Measurements from ENCODE around the gene ST6GALNAC5.

Gene ST6GALNAC5

DNA sequence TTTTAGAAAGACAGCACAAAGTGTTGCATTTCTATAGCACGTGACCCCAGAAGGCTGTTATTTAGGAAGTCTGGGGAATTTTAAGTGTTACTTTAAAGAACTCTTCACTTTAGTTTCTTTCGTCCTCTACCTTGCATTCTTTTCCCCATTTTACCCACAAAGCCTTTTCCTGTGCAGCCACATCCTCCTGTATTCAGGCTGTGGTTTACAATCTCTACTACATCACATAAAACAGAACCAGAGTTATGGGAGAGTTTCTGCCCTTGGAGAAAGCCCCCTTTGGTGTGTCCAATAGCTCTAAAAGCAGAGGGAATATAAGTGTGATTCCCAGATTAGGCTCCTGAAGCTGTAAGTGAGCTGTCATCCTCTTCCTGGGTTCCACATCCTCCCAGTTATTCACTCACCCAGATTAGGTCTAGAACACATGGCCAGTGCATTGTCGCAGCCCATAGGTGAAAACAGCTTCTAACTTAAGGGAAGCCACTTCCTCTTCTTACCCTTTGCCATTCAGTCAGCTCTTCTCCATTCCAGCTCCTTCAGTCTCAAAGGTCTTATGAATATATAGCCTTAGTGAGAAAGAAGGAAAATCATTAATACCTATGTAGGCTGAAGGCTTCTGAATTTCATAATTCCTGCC lies 180.8 kb downstream of the ST6GALNAC5 start:
- DNase-seq (ENCODE audit: low read depth in 2 of 2) = no peak

DNA sequence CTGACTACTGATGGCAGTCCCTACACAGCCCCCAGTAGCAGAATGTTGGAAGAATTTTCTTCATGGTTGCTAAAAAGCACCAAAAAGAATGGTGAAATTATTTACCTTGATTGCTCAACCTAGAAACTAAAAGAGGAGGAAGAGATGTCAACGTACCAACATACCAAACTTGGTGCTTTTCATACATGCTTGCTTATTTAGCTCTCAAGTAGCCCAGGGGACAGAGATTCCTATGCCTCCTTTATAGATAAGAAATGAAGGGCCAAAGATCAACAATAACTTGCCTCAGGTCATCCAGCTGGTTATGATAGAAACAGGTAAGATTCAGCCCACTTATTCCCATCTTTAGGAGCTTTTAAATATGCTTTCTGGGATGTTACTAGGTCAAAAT lies 181.3 kb downstream of the ST6GALNAC5 start:
- no peak for DNase-seq (ENCODE audit: low read depth in 2 of 2)

- DNase-seq (ENCODE audit: low read depth in 2 of 2) = no peak
Measured at GRCh38 chr1:77051425-77051824, 184.1 kb downstream of the ST6GALNAC5 start.

DNA sequence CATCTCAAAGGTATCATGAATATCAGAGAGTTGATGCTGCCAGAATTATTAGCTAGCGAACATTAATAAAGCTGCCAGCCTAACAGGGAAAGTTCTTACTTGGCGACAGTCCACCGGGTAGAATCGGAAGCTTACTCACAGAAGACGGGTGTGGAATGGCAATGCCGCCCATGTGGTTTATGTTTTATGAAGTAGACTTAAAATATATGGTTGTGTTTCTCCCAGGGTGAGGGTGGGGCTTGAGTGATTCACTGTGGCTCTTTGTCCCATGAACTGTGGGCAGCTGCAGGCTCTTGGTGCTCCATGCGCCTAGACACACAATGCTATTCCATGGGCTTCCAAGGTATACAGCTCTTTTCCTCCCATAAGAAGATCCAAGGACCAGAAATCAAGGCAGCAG lies 189.2 kb downstream of the ST6GALNAC5 start:
- no peak for DNase-seq (ENCODE audit: low read depth in 2 of 2)

DNA sequence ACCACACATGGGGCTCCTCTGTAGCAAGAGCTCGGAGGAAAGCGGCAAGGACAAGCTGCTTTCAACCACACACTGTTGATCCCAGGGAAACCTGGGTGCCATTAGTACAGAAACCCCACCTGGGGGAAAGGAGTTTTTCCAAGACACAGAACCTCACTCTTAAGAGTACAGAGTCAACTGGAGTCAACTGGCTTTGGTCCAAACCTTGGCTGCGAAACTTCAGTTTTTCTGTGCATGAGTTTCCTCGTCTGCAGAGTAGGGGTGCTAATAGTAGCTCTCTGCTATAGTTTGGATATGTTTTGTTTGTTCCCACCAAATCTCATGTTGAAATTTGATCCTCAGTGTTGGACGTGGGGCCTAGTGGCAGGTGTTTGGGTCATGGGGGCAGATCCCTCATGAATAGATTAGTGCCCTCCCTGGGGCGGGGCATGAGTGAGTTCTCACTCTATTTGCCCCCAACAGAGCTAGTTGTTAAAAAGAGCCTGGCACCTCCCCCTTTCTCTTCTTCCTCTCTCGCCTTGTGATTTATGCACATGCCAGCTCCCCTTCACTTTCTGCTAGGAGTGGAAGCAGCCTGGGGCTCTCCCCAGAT lies 190.8 kb downstream of the ST6GALNAC5 start:
- no peak for DNase-seq (ENCODE audit: low read depth in 2 of 2)

GRCh38 chr1:77060000-77060399 lies 192.7 kb downstream of the ST6GALNAC5 start:
- DNase-seq (ENCODE audit: low read depth in 2 of 2) = no peak

DNA sequence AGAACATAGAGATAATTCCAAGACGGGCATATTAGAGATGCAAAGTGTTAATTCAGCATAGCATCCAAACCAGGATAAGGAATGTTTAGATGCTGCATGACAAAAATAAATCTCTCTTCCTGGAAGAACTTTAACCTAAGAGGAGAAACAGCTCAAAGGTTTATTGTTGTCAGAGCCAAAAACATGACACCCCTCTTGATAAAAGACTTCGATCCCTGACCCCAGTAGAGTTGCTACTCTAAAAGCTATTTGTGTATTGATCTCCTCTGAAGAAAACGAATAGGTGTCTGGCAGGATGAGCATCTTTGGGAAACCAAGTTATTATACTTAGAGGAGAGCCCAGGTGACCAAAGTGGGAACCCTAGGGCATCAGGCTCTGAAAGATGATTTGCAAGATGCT lies 193.9 kb downstream of the ST6GALNAC5 start:
- no peak for DNase-seq (ENCODE audit: low read depth in 2 of 2)

GRCh38 chr1:77063118-77063517 lies 195.8 kb downstream of the ST6GALNAC5 start:
- DNase-seq (ENCODE audit: low read depth in 2 of 2) = no peak

- DNase-seq (ENCODE audit: low read depth in 2 of 2) = no peak
Measured at GRCh38 chr1:77064246-77064645, 197.0 kb downstream of the ST6GALNAC5 start.

- DNase-seq (ENCODE audit: low read depth in 2 of 2) = no peak
Measured at GRCh38 chr1:77065693-77066342, 198.5 kb downstream of the ST6GALNAC5 start.

GRCh38 chr1:77068013-77068412 lies 200.7 kb downstream of the ST6GALNAC5 start:
- no peak for DNase-seq (ENCODE audit: low read depth in 2 of 2)

- DNase-seq (ENCODE audit: low read depth in 2 of 2) = no peak
Measured at GRCh38 chr1:77076759-77077158, 209.5 kb downstream of the ST6GALNAC5 start.

DNA sequence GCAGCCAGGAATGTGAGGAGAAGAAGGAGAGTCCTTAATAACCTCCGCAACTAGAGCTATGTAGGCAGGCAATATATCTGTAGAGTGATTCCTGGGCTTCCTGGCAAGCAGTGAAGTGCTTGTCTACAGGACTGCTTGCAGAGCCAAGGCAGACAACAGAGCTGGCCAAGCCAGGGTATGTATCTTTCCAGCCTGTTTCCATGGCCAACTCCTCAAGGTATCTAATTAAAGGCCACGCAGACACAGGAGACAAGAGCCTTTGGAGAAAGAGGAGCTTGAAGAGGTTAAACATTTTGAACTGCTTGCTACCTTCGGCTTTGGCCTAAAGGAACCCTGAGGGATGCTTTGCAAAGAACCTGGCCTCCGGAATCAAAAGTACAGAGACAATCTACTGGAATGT lies 214.6 kb downstream of the ST6GALNAC5 start:
- DNase-seq (ENCODE audit: low read depth in 2 of 2) = no peak

DNA sequence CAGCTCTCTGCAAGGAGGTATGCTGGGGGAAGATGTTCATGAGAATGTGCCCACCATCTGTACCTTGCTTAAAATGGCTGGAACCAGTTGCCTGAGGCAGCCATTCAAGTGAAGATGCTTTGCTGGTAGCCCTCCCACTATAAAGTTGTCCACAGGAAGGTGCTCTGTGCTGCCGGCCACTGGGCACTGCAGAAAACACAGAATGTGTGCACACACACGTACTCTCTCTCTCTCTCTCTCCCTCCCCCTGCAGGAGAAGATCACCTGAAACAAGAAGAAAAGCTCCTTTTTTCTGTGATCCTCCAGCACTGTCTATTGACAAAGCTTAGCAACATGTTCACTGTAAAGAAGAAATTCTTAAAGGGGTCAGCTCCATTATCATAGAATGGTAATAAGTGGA lies 217.2 kb downstream of the ST6GALNAC5 start:
- no peak for DNase-seq (ENCODE audit: low read depth in 2 of 2)

DNA sequence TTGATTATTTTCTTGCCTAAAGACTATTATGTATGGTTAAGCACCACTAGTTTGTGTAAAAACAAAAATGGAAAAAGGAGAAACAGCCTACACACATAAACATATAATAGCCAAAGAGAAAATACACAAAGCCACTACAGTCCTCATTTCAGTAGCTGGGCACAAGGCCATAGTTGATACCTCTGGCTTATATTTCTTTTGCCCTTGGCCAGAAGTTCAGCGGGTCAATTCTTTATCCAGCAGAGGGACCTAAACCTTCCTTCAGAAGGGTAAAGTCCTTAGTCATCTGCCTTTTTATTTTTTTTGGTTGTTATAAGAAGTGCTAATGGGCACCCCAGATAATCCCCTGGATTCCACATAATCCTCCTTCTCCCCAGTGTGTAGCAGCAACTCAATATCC lies 217.8 kb downstream of the ST6GALNAC5 start:
- no peak for DNase-seq (ENCODE audit: low read depth in 2 of 2)

GRCh38 chr1:77089756-77090155 lies 222.5 kb downstream of the ST6GALNAC5 start:
- no peak for DNase-seq (ENCODE audit: low read depth in 2 of 2)

- no peak for DNase-seq (ENCODE audit: low read depth in 2 of 2)
Measured at GRCh38 chr1:77095236-77095635, 228.0 kb downstream of the ST6GALNAC5 start.

- DNase-seq (ENCODE audit: low read depth in 2 of 2) = no peak
Measured at GRCh38 chr1:77096496-77097255, 229.4 kb downstream of the ST6GALNAC5 start.

DNA sequence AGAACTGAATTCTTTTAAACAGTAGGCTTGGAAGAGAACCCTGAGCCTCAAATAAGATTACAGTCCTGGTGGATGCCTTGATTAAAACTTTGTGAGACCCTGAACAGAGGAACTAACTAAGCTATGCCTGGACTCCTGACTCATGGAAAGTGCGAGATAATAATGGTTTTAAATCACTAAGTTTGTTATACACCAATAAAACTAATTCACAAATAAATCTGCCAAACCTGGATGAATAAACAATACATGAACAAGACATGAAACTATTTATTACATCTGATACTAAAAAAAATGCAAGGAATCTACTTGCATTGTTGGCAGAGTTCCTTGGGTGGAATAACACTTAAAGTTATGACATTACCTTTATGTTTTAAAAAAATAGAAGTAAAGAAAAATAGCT lies 233.6 kb downstream of the ST6GALNAC5 start:
- no peak for DNase-seq (ENCODE audit: low read depth in 2 of 2)

DNA sequence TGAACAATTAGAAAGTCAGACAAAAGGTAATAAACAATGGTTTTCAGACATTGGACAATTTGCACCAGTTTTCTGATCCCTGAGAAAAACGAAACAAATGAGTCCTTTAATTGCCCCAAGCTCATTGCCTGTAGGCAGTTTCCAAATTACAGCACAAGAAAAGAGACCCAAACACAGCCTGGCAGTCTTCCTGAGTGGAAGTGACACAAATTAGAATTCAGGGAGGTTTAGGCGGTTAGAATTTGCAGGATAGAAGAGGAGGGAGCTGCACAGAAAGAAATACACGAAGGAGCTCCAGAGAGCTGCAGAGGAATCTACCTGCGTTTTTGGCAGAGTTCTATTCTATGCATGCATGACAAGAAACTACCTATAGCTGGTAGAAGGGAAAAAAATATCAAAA lies 236.2 kb downstream of the ST6GALNAC5 start:
- no peak for DNase-seq (ENCODE audit: low read depth in 2 of 2)

DNA sequence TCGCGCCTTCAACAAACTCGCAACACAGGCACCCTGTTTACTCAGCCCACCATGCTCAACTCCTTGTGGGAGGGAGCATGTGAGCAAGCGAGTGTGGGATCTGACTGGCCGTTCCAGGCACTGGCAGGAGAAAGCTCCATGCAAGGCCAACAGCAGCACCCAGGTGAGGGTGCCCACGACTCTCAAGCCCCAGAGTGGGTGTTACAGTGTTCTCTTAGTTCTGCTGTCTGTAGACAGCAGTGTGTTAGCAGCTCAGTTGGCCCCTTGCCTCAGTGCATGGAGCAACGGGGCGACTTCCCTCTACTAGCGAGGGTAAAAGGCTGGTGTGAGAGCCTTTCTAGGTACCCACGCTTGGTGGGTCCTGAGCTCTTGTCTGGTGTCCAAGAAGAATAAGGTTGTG lies 237.4 kb downstream of the ST6GALNAC5 start:
- no peak for DNase-seq (ENCODE audit: low read depth in 2 of 2)

Measured in stimulated activated CD8-positive, alpha-beta memory T cell treated with anti-CD3 and anti-CD28 coated beads, Interleukin-7, amount 100 ng/mL, for 1 hour (primary cell).